NOMO-1 treated with dmso at 0.1 percent for 144 hours (cell line): ENCODE measurements around the gene ALDH1B1.

Experiments used
- DNase-seq: peaks from one replicate; lab custom pipeline; 2025; ENCODE audit not compliant: unreplicated experiment; lab: John Stamatoyannopoulos, UW

Gene ALDH1B1

GRCh38 chr9:38437193-38437823 lies 44.8 kb downstream of the ALDH1B1 start:
- no peak for DNase-seq

DNA sequence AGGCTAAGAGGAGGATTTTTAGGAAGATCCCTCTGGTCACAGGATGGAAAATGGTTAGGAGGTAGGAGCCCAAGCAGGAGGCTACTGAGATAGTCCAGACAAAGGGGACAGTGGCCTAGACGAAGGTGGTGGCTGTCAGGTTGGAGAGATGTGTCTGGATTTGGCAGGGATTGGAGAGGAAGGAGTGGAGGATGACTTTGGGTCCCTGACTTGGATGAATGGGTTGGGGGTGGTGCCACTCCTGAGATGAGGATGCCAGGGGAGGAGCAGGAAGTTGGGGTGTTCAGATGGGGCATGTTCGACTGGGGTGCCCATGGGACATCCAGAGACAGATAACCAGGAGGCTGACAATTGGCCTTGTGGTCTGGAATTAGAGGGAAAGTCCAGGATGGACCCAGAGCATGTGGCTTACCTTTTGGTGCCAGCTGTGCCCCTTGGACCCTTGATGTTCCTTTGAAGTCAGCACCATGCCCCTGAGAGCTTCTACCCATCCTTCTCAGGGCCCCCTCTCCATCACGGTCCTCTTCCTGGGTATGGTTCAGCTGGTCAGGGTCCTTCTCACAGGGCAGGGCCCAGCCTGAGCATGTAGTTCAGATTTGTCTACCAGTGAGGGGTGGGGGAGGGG lies 46.9 kb downstream of the ALDH1B1 start:
- no peak for DNase-seq

DNA sequence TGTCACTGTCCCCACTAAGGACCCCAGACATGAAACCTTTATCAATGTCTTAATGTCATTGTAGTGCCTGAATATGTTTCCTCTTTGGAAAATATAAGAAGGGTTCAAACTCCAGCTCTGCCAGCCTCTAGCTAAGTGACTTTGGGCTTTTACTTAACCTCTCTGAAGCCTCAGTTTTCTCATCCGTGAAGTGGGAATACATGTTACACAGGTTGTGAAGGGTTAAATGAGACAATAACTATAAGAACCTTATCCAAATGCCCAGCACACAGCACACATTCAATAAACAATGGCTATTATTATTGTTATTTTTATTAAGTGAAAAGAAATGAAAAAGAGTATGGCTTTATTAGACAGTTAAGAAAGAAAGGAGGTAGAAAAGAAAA lies 47.4 kb downstream of the ALDH1B1 start:
- DNase-seq = no peak

DNA sequence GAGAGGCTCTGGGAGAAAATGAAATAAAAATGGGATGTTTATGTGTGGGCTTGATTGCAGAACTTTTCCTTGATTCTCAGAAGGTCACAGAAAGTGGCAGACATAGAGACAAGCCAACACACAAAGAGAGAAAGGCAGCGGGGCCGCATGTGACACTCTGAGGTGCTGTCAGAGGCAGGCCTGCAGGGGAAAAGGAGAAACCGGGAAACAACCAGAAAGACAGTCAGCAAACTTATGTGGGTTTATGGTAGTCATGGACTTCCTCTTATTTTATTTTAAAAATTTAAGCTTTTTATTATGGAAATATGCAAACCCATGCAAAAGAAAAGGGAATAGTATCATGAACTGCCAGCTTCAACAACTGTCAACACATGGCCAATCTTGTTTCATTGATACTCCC lies 48.0 kb downstream of the ALDH1B1 start:
- DNase-seq = no peak

DNA sequence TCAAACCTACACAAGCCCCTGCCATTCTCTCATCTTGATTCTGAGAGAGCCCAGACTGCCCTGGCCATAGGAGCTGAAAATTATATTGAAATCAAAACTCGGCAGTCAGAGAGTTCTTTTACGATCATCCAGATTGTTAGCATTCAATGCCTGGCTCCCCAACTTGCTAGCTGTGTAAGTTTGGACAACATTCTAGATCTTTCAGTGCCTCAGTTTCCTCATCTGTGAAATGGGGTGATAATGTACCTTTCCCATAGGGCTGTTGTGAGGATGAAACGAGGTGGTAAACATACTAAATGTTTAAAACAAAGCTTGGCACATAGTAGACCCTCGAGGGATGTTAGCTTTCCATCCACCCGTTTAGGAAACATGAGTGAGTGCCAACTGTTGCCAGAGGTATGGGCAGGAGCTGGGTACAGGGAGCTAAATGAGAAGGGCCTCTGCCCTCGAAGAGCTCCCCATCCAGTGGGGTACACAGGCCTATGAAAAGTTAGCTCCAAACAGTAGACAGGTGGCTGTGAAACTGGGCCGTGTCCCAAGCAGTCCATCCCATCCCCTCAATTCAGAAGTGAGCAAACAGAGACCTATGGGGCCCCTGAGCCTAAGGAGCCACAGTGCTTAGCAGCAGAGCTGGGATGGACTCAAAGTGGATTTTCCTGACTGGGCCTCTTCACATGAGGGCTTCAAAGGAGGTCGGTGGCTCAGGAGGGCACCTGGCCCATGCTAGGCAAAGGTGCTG lies 49.0 kb downstream of the ALDH1B1 start:
- no peak for DNase-seq

DNA sequence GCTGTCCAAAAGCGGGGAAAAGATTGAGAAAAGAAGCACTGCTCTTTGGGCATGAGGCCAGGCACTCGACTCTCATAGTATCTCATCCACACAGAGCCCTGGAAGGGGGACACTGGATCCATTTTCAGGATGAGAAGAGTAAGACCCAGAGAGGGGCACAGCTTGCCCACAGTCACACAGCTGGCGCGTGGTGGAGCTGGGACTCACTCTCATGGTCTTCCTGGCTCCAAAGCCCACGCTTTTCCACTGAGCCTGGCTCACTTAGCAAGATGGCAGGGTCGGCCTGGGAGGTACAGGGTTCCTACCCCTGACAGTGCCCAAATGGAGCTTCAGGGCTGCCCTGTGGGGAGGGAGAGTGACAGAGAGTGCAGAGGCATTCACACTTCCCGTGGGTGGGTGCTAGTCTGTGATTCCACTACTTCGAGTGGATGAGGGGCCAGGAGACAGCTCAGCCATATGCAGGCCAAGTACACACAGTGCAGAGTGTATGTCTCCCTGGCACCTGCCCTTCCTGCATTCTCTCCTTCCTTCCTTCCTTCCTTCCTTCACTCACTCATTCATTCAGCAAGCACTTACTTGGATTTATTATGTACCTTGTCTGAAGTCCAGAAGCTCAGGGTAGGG lies 50.1 kb downstream of the ALDH1B1 start:
- no peak for DNase-seq

GRCh38 chr9:38443181-38443580 lies 50.7 kb downstream of the ALDH1B1 start:
- DNase-seq = no peak

DNA sequence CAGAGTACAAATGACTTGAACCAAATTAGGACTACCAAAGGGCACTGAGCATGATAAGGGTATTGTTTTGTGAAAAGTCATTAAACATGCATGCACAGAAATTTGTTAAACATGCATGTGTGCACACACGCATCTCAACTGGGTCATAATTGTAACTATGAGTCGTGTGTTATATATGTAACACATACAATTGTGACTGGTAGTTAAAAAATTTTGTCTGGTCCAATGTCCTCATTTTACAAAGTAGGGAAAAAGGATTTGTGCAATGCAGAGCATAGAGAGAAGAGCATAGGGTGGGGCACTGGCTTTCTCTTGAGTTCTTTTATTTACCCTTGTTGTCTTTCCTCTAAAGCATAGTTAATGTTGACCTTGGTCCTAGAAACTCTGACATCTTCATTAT lies 51.1 kb downstream of the ALDH1B1 start:
- DNase-seq = no peak

GRCh38 chr9:38445154-38446043 lies 52.9 kb downstream of the ALDH1B1 start:
- DNase-seq = no peak

DNA sequence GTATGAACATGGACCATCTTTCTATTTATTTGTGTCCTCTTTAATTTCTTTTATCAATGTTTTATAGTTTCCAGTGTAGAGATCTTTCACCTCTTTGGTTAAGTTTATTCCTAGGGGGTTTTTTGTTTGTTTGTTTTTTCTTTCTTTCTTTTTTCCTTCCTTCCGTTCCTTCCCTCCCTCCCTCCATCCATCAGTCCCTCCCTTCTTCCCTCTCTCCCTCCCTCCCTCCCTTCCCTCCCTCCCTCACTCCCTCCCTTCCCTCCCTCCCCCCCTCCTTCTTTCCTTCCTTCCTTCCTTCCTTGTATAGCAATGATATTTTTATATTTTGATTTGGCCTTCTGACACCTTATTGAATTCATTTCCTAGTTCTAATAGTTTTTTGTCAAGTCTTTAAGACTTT lies 55.2 kb downstream of the ALDH1B1 start:
- DNase-seq = no peak
